ENCODE data around the gene ANK2. TPM values are rescaled to one million over a fixed set of nuclear protein-coding genes. Genes with fewer than 3 reads are reported as not detected.

The ANK2 gene
- total and polyA plus RNA-seq, 12 donors: 21.9 to 373 (median 298) TPM

DNA sequence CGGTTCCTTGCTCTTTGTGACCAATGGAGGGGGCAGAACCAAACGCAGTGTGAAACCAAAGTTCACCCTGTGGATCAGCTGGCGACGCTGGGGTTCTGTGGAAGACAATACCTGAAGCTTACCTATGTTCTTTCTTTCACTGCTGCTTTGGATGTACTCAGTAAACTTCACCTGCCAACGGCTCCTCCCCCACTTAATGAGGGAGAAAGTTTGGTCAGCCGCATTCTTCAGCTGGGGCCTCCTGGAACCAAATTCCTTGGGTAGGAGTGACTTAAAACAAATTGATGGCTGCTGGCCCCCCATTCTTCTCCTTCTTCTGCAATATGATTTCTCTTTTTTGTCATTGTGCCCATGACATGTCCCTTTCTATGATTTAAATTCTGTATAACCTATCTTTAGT, 282.4 kb downstream of the ANK2 start:
- 94 to 95% methylated on average over 6 of the region's 6 CpGs for WGBS, 2 donors
- Histone ChIP-seq H3K9me3 (no peaks in the 10 kb centered on the region), H3K4me1 (no peaks in the 10 kb centered on the region), H3K27me3 (no peaks in the 10 kb centered on the region), H3K36me3 (peaks cover 0 to 58% (median 3%) of the 10 kb centered on the region in 9 donors), H3K27ac (no peak overlapping the region), H3K4me3 (no peak overlapping the region)
- intact Hi-C loops (cut with DNase I): no loop called here
- TF ChIP-seq CTCF (IDR thresholded peaks at IDR 0.05): no peak
- DNase-seq (no peak), ATAC-seq (no peak)

GRCh38 chr4:113332701-113333100, 283.2 kb downstream of the ANK2 start:
- no peak overlapping the region for H3K4me3 ChIP-seq
- no peaks in the 10 kb centered on the region for H3K27me3 ChIP-seq
- WGBS, 2 donors: 90 to 93% methylated on average over 5 of the region's 5 CpGs
- TF ChIP-seq CTCF (IDR thresholded peaks at IDR 0.05): no peak
- no peak for ATAC-seq
- H3K9me3 ChIP-seq: no peaks in the 10 kb centered on the region
- no peaks in the 10 kb centered on the region for H3K4me1 ChIP-seq
- peaks cover 0 to 64% (median 3%) of the 10 kb centered on the region in 9 donors for H3K36me3 ChIP-seq
- no peak overlapping the region for H3K27ac ChIP-seq
- DNase-seq: no peak
- intact Hi-C loops (cut with DNase I): no loop called here

- TF ChIP-seq CTCF (IDR thresholded peaks at IDR 0.05): no peak
- Histone ChIP-seq H3K4me1 (peaks cover 0 to 8% (median 0%) of the 10 kb centered on the region in 9 donors), H3K9me3 (no peaks in the 10 kb centered on the region), H3K27ac (no peak overlapping the region), H3K27me3 (no peaks in the 10 kb centered on the region), H3K36me3 (peaks cover 0 to 62% (median 0%) of the 10 kb centered on the region in 9 donors), H3K4me3 (no peak overlapping the region)
- 90 to 96% methylated on average over 10 of the region's 10 CpGs for WGBS, 2 donors
- ATAC-seq (no peak), DNase-seq (no peak)
- intact Hi-C loops (cut with DNase I): no loop called here
Observed at GRCh38 chr4:113335746-113336145, 286.3 kb downstream of the ANK2 start.

- Histone ChIP-seq H3K36me3 (peaks cover 0 to 60% (median 0%) of the 10 kb centered on the region in 9 donors), H3K27me3 (no peaks in the 10 kb centered on the region), H3K9me3 (no peaks in the 10 kb centered on the region), H3K4me3 (no peak overlapping the region), H3K27ac (no peak overlapping the region), H3K4me1 (peaks cover 0 to 8% (median 0%) of the 10 kb centered on the region in 9 donors)
- intact Hi-C loops (cut with DNase I): no loop called here
- 84 to 93% methylated on average over 2 of the region's 2 CpGs for WGBS, 2 donors
- no peak for TF ChIP-seq CTCF (IDR thresholded peaks at IDR 0.05)
- DNase-seq: no peak
- no peak for ATAC-seq
Observed at GRCh38 chr4:113336556-113336955, 287.1 kb downstream of the ANK2 start.

Data from heart right ventricle (tissue), 16 donors.